GM12875 (cell line): ENCODE measurements around the gene PER2.
"Not testable (repeated sequence)": the region's sequence is repeated elsewhere in the genome, so short reads cannot be mapped to it uniquely, and the experiment has no call there.

Experiments
- H3K4me3 ChIP-seq: one replicate; pipeline ENCODE4 v1.5.1; 2011; ENCODE audit warnings: low read depth, low read length, control low read depth
- TF ChIP-seq, protein P1 (sequence below): IDR thresholded peaks from 2 replicates; pipeline ENCODE4 v1.5.1; 2011; ENCODE audit warnings: low read depth, mild to moderate bottlenecking, control low read depth, inconsistent platforms, low read length, moderate library complexity, borderline replicate concordance; ENCODE audit not compliant: insufficient read depth

PER2 gene

DNA sequence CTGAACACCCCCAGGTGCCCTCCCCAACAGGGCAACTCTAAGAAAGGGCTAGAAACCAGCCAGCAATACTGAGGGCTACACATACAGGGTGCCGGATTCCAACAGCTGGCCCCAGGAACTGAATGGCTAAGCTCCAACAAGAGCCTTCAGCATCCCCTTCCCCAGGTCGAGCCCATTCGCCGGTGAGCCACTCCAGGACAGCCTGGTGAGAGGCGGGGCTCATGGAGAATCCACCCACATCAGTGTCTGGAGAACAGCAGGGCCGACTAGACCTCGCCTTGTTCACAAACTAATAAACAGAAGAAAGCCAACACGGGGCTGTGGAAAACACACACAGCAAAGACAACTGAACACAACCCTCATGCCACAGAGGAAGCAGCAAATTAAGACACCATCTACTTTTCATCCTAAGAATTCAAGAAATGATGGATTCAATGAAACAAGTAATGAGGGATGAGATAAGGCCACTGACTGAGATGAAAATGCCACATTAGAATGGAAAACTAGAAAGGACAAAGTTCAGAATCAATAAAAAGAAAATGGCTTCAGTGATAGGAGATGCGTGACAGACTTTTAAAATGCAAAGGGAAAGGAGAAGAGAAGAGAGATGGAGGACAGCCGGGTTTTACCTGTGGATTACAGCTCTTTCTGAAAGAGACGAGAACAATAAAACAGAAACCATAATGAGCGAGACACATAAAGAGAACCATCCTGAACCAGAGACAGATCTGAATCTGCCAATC lies 8.2 kb downstream of the PER2 start:
- H3K4me3 ChIP-seq: no peak overlapping the region
- TF ChIP-seq, protein P1, sequence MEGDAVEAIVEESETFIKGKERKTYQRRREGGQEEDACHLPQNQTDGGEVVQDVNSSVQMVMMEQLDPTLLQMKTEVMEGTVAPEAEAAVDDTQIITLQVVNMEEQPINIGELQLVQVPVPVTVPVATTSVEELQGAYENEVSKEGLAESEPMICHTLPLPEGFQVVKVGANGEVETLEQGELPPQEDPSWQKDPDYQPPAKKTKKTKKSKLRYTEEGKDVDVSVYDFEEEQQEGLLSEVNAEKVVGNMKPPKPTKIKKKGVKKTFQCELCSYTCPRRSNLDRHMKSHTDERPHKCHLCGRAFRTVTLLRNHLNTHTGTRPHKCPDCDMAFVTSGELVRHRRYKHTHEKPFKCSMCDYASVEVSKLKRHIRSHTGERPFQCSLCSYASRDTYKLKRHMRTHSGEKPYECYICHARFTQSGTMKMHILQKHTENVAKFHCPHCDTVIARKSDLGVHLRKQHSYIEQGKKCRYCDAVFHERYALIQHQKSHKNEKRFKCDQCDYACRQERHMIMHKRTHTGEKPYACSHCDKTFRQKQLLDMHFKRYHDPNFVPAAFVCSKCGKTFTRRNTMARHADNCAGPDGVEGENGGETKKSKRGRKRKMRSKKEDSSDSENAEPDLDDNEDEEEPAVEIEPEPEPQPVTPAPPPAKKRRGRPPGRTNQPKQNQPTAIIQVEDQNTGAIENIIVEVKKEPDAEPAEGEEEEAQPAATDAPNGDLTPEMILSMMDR: no peak

DNA sequence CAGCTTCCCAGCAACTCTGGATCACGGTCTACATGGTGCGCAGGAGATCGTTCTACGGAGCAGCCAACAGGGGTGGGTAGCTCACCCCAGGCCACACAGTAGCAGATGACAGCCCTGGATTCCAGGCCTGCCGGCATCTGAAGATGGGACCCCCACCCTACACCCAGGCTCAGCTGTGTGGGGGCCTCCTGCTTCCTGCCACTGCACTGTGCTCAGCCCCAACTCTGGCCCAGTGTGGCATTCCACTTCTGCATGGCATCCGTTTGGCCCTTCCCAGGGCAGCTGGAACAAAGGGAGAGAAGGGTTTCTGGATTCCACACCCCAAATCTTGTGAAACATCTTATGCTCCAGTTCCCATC lies 9.1 kb downstream of the PER2 start:
- H3K4me3 ChIP-seq: no peak overlapping the region
- TF ChIP-seq, protein P1: no peak

DNA sequence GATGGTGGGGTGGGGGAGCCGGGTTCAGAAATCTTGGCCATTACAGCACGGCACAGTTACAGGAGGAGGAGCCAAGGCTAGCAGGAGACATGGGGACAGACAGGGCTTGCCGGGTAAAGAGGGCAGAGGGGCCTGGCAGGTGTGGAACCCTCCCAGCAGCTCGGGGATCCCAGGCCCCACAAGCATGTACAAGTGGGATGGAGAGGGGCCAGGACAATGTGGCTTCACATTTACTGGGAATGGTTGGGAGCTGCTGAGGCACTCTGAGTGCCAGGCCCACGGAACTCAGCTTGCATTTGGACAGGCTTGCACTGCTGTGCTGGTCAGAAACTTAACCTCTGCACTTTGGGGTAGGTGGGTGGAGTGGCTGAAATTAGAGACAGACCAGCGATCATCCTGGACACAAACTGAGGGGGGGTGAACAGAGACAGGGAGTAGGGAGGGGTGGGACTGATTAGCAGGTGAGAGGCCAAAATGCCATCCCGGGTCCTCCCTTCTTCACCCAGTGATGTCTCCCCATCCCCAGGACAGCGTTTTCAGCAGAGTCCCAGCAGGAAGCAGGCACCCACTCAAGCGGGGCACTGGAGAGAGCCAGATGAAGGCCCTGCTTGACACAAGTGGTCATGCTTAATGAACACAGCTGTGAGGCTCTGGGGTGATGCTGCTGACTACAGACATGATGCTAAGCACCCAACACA lies 9.6 kb downstream of the PER2 start:
- TF ChIP-seq, protein P1: no peak
- no peak overlapping the region for H3K4me3 ChIP-seq

DNA sequence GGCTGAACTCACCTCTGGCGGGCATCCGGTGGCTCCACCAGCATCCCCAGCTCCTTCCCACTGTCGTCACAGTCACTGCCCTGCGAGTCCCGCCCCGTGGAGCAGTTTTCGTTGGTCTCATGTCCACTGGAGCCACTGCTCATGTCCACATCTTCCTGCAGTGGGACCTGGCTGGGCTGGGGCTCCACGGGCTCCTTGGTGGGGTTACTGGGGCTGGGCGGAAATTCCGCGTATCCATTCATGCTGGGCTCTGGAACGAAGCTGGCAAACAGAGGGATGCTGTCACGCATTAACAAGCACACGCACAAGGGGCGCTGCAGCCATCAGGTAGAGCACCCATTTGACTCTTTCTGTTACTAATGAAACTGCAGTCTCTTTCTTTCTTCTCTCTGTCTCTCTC lies 10.7 kb downstream of the PER2 start:
- H3K4me3 ChIP-seq: no peak overlapping the region
- TF ChIP-seq, protein P1: no peak

DNA sequence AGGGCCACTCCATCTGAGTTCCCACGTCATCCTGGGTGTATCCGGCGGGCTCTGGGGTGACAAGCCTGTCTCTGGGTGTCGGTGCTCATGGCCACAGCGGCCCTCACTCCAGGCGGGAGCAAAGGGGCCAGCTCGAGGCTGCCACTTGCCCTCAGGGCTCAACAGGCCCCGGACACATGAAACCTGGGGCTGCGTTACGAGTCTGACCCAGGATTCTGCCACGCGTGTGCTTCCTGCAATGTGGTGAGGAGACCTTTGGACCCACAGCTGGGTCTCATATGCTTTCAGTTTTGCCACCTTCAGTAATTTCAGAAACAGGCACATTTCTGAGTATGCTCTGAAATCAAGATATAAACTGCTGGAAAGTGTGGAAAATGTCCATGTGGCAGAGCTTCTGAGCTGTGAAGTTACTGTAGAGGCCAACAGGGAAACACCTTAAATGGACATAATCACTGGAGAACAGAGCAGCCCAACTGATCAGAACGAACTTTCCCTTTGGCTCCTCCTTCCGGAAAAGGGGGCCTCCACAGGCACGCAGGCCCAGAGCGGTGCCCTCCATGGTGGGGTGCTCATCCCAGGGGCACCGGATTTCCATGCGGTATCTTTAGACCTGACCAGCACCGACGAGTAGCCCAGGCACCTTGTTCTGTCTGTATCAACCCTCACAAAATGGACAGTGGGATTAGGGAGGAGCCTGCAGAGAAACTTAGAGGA lies 14.1 kb downstream of the PER2 start:
- TF ChIP-seq, protein P1: no peak
- no peak overlapping the region for H3K4me3 ChIP-seq

DNA sequence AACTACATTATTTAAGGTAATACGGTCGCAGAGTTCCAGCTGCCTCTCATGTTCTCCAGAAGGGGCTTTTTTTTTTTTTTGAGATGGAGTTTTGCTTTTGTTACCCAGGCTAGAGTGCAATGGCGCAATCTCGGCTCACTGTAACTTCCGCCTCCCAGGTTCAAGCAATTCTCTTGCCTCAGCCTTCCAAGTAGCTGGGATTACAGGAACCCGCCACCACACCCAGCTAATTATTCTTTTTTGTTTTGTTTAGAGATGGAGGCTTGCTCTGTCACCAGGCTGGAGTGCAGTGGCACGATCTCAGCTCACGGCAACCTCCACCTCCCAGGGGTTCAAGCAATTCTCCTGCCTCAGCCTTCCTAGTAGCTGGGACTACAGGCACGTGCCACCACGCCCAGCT lies 15.0 kb downstream of the PER2 start:
- H3K4me3 ChIP-seq: not testable (repeated sequence)

DNA sequence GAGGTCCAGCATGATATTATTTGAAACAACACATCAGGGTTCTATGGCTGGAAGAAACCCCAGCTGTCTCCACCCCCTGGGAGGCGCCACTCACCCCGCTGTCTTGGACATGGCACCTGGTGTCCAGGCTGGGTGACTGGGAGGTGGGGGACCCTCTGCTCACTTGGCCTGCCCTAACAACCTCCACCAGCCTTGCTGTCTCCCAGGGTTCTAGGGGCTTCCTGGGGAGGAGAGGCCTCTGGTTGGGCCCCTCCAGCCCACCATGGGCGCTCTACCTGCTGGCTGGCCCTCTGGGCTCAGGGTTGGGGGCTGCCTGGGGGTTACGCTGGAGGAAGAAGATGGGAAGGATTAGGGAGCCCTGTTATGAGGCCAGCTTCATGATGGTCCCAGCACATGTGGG lies 16.3 kb downstream of the PER2 start:
- TF ChIP-seq, protein P1: no peak

DNA sequence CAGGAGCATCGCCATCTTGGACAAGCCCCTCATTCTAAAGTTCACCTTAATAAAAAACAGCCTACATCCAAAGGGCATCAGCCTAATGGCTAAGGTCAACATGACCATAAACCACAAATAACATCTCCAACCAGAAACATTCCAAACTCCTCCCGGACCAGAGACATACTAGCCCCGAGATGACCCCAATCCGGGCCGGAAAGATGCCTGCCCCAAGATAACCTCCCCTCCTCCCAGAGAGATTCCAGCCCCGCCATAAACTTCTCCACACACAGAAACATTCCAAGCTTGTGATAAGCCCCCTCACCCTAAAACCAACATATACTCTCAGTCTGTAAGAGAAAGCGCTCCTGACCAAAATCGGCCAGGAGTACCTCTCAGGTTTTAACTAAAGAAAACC lies 16.7 kb downstream of the PER2 start:
- H3K4me3 ChIP-seq: not testable (repeated sequence)

More for the DNA sequence above, 16.3 kb downstream of the PER2 start:
- no peak overlapping the region for H3K4me3 ChIP-seq
